ENCODE measurements around the gene DNAJB2.

The DNAJB2 gene

DNA sequence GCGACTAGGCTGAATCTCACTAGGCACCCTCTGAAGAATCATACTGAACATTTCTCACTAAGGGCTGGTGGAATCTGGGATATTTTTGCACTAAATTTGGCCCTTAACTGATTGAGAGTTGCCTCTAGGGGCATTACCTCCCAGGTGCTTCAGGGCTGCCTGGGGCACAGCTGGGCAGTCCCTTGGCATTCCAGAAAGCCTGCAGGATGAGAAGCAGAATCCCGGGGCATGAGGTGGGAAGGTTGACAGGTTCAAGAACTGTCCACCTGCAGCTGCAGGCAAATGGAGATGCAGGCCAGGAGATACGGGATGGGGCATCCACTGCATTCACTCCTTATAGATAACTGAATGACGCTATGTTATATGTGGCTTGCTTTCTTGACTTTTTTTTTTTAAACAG is 46.0 kb downstream of the DNAJB2 start:
- H3K27me3 Mint-ChIP-seq = peaks cover 43% of the 10 kb centered on the region
- no peak overlapping the region for H3K4me3 Mint-ChIP-seq
- H3K36me3 Mint-ChIP-seq (ENCODE audit: low read depth) = no peaks in the 10 kb centered on the region
- H3K4me1 Mint-ChIP-seq (ENCODE audit: low read depth) = peaks cover 10% of the 10 kb centered on the region
- H3K27ac Mint-ChIP-seq = no peak overlapping the region
- no peaks in the 10 kb centered on the region for H3K9me3 Mint-ChIP-seq
- no peak for DNase-seq

- Mint-ChIP-seq H3K27ac (no peak overlapping the region), H3K4me1 (ENCODE audit: low read depth) (peaks cover 9% of the 10 kb centered on the region), H3K36me3 (ENCODE audit: low read depth) (no peaks in the 10 kb centered on the region), H3K4me3 (no peak overlapping the region), H3K9me3 (no peaks in the 10 kb centered on the region), H3K27me3 (peaks cover 49% of the 10 kb centered on the region)
- no peak for DNase-seq
Observed at GRCh38 chr2:219325657-219326315, 46.6 kb downstream of the DNAJB2 start.

DNA sequence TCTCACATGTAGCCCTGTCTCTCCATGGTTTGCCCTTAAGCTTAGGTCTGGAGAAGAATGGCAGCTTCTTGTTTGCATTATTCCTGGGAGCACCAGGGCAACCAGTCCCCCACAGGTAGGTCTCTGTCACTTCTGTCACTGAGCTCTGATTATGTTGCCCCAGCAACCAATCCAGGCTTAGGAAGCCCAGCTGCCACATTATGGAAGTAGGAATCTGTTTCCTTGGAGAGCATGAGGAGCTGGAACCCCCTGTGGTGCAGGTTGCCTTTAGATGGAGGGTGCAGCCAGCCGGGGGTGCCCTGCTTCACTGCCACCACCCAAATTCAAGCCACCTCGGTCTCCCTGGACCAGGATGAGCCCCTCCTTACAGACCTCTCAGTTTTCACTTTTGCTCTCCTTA is 48.6 kb downstream of the DNAJB2 start:
- Mint-ChIP-seq H3K27me3 (peaks cover 68% of the 10 kb centered on the region), H3K9me3 (no peaks in the 10 kb centered on the region), H3K27ac (no peak overlapping the region), H3K4me3 (no peak overlapping the region), H3K4me1 (ENCODE audit: low read depth) (peaks cover 2% of the 10 kb centered on the region), H3K36me3 (ENCODE audit: low read depth) (no peaks in the 10 kb centered on the region)
- DNase-seq = no peak

GRCh38 chr2:219331560-219332213 is 52.5 kb downstream of the DNAJB2 start:
- Mint-ChIP-seq H3K4me1 (ENCODE audit: low read depth) (peaks cover 2% of the 10 kb centered on the region), H3K27me3 (peaks cover 89% of the 10 kb centered on the region), H3K27ac (no peak overlapping the region), H3K9me3 (peaks cover 8% of the 10 kb centered on the region), H3K36me3 (ENCODE audit: low read depth) (no peaks in the 10 kb centered on the region), H3K4me3 (no peak overlapping the region)
- no peak for DNase-seq

- Mint-ChIP-seq H3K36me3 (ENCODE audit: low read depth) (no peaks in the 10 kb centered on the region), H3K4me3 (no peak within 1 kb of the TSS), H3K9me3 (peaks cover 8% of the 10 kb centered on the region), H3K27ac (no peak within 1 kb of the TSS), H3K27me3 (peaks cover 89% of the 10 kb centered on the region), H3K4me1 (ENCODE audit: low read depth) (peaks cover 2% of the 10 kb centered on the region)
- DNase-seq = no peak
Observed at GRCh38 chr2:219332542-219332941, 53.4 kb downstream of the DNAJB2 start, which contains the start of gene RESP18. Gene RESP18, minus strand, starts transcription at chr2:219332744.

- H3K27ac Mint-ChIP-seq = no peak overlapping the region
- H3K9me3 Mint-ChIP-seq = peaks cover 8% of the 10 kb centered on the region
- H3K27me3 Mint-ChIP-seq = peaks cover 74% of the 10 kb centered on the region
- no peaks in the 10 kb centered on the region for H3K36me3 Mint-ChIP-seq (ENCODE audit: low read depth)
- no peak overlapping the region for H3K4me3 Mint-ChIP-seq
- no peak for DNase-seq
- peaks cover 2% of the 10 kb centered on the region for H3K4me1 Mint-ChIP-seq (ENCODE audit: low read depth)
Observed at GRCh38 chr2:219334076-219334475, 54.9 kb downstream of the DNAJB2 start.

DNA sequence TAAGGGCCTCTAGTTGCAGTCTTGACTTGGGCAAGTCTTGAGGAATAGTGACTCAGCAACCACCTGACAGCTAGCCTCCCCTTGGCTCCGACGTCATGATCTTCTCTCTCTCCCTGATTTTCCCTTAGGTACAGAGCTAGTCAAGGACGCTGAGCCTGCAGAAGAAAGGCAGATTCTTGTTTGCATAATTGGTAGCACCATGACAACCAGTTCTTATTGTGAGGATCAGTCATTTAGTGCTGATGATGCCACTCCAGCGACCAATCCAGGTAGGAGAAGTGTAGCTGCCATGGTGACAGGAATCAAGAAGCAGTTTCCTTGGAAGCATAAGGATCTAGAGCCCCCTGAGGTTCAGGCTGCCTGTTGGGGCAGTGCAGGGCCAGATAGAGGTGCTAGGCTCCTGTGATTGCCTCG is 56.2 kb downstream of the DNAJB2 start:
- peaks cover 2% of the 10 kb centered on the region for H3K4me1 Mint-ChIP-seq (ENCODE audit: low read depth)
- no peak overlapping the region for H3K27ac Mint-ChIP-seq
- H3K27me3 Mint-ChIP-seq = peaks cover 76% of the 10 kb centered on the region
- H3K4me3 Mint-ChIP-seq = no peak overlapping the region
- H3K9me3 Mint-ChIP-seq = peaks cover 8% of the 10 kb centered on the region
- H3K36me3 Mint-ChIP-seq (ENCODE audit: low read depth) = no peaks in the 10 kb centered on the region
- DNase-seq = no peak

All from activated T-cell treated with anti-CD3 and anti-CD28 coated beads, Interleukin-2, amount 50 U/mL, for 24 hours (primary cell).